ENCODE results near the gene KRT6A. TPM values are rescaled to one million over a fixed set of nuclear protein-coding genes. Genes with fewer than 3 reads are reported as not detected.

KRT6A gene
- over 10,000 TPM in 3 of 4 donors, 1,000 to 10,000 TPM in 1; 1,263 to 22,053 (median 17,717) TPM for total RNA-seq

- intact Hi-C loops (cut with DNase I): loop anchor here (10.0 kb wide), 1 partner anchor 98 kb away; no protein-coding TSS in a partner anchor
Observed at GRCh38 chr12:52493172-52493571, at the start of gene KRT6A. Gene KRT6A (minus strand): TSS chr12:52493257. CDS start chr12:52493188, 69 bp downstream.

GRCh38 chr12:52542157-52542556, 49.1 kb upstream of the KRT6A start:
- H3K27ac ChIP-seq: no peak overlapping the region
- no peaks in the 10 kb centered on the region for H3K36me3 ChIP-seq
- no peaks in the 10 kb centered on the region for H3K27me3 ChIP-seq
- no peak for DNase-seq
- intact Hi-C loops (cut with DNase I): no loop called here
- peak in 2 of 6 experiments; percentile 15 to 17 for TF ChIP-seq CTCF (IDR thresholded peaks at IDR 0.05)
- TF ChIP-seq POLR2A (IDR thresholded peaks at IDR 0.05): no peak
- no peaks in the 10 kb centered on the region for H3K9me3 ChIP-seq
- H3K4me3 ChIP-seq: no peak overlapping the region
- H3K4me1 ChIP-seq: peaks cover 0 to 61% (median 19%) of the 10 kb centered on the region in 3 donors

More at GRCh38 chr12:52493172-52493571, at the start of gene KRT6A:
- no peaks in the 10 kb centered on the region for H3K9me3 ChIP-seq
- H3K4me3 ChIP-seq: peak within 1 kb of the TSS; percentile 35 to 61 (median 42)
- peaks cover 30 to 52% (median 33%) of the 10 kb centered on the region in 3 donors for H3K4me1 ChIP-seq
- WGBS, 2 donors: 25 to 35% methylated on average over 2 of the region's 2 CpGs
- H3K27ac ChIP-seq: peak within 1 kb of the TSS; percentile 65 to 81 (median 80)
- TF ChIP-seq CTCF (IDR thresholded peaks at IDR 0.05) (no peak), POLR2A (IDR thresholded peaks at IDR 0.05) (peak in 1 of 4 donors; percentile 57)
- peaks cover 0 to 23% (median 0%) of the 10 kb centered on the region in 3 donors for H3K36me3 ChIP-seq
- H3K27me3 ChIP-seq: no peaks in the 10 kb centered on the region
- DNase-seq: no peak

- WGBS, 2 donors: 85 to 91% methylated on average over 5 of the region's 5 CpGs
- TF ChIP-seq CTCF (IDR thresholded peaks at IDR 0.05): no peak
- TF ChIP-seq POLR2A (IDR thresholded peaks at IDR 0.05): no peak
- H3K27me3 ChIP-seq: no peaks in the 10 kb centered on the region
Observed at GRCh38 chr12:52541709-52542108, 48.7 kb upstream of the KRT6A start.

GRCh38 chr12:52540531-52540930, 47.5 kb upstream of the KRT6A start:
- WGBS, 2 donors: 80 to 100% methylated on average over 2 of the region's 7 CpGs
- Histone ChIP-seq H3K36me3 (no peaks in the 10 kb centered on the region), H3K9me3 (no peaks in the 10 kb centered on the region), H3K4me3 (no peak overlapping the region), H3K27me3 (no peaks in the 10 kb centered on the region), H3K27ac (no peak overlapping the region), H3K4me1 (peaks cover 0 to 64% (median 19%) of the 10 kb centered on the region in 3 donors)
- intact Hi-C loops (cut with DNase I): no loop called here
- TF ChIP-seq POLR2A (IDR thresholded peaks at IDR 0.05): no peak
- TF ChIP-seq CTCF (IDR thresholded peaks at IDR 0.05): no peak
- DNase-seq: no peak

More at GRCh38 chr12:52541709-52542108, 48.7 kb upstream of the KRT6A start:
- intact Hi-C loops (cut with DNase I): no loop called here
- H3K4me3 ChIP-seq: no peak overlapping the region
- H3K36me3 ChIP-seq: no peaks in the 10 kb centered on the region
- no peak for DNase-seq
- H3K27ac ChIP-seq: no peak overlapping the region
- peaks cover 0 to 64% (median 19%) of the 10 kb centered on the region in 3 donors for H3K4me1 ChIP-seq
- H3K9me3 ChIP-seq: no peaks in the 10 kb centered on the region

- no peaks in the 10 kb centered on the region for H3K36me3 ChIP-seq
- no peaks in the 10 kb centered on the region for H3K27me3 ChIP-seq
- H3K9me3 ChIP-seq: no peaks in the 10 kb centered on the region
- DNase-seq: no peak
- WGBS, 2 donors: 71% methylated on average over 3 of the region's 3 CpGs; no CpG with 5 or more reads in 1 of the 2 donors
- TF ChIP-seq CTCF (IDR thresholded peaks at IDR 0.05): no peak
- TF ChIP-seq POLR2A (IDR thresholded peaks at IDR 0.05): no peak
- no peak overlapping the region for H3K4me3 ChIP-seq
- H3K27ac ChIP-seq: peak overlapping the region in 1 of 4 donors; percentile 33
- H3K4me1 ChIP-seq: peaks cover 0 to 58% (median 19%) of the 10 kb centered on the region in 3 donors
- intact Hi-C loops (cut with DNase I): no loop called here
Observed at GRCh38 chr12:52539821-52540173, 46.7 kb upstream of the KRT6A start.

Measured in esophagus squamous epithelium (tissue), 5 donors.